ENCODE data around the gene LILRA2.
A peak's percentile ranks its signal among the peaks of the same experiment; 100 is the strongest.

LILRA2 gene

DNA sequence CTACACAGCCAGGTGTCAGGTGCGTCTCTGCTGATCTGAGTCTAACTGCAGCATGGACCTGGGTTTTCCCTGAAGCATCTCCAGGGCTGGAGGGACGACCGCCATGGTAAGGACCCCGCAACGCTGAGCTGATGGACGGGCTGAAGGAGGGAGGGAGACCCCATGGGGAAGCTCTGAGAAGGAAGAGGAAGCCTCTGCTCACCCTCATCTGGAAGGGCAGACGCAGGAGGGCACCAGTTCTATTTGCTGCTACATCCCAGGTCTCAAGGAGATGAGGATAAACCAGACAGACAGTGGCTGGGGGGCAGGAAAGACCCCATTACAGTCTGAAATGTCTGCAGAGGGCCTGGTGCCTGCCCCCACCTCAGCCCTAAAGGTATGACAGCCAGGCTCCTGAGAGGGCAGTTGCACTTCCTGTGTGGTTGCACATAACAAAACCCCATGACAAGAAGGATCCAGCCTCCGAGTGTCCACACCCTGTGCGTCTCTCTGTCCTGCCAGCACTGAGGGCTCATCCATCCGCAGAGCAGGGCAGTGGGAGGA lies at the start of gene LILRA2:
TSS of gene LILRA2 (plus strand) at position 461 of the 543 bp plus-strand sequence. CDS start 89 bp downstream, outside the sequence.
- Histone ChIP-seq H3K9me3 (ENCODE audit: control insufficient read depth, insufficient read depth, low read length) (no peaks in the 10 kb centered on the region), H3K36me3 (ENCODE audit: insufficient read depth, low read length) (no peaks in the 10 kb centered on the region), H3K4me1 (ENCODE audit: insufficient read depth, low read length) (no peaks in the 10 kb centered on the region), H3K9ac (ENCODE audit: low read depth, low read length) (peak within 1 kb of the TSS; percentile 6; the same call in 1 of the 2 replicates)

- Histone ChIP-seq H3K9ac (ENCODE audit: low read depth, low read length) (no peak overlapping the region), H3K4me1 (ENCODE audit: insufficient read depth, low read length) (no peaks in the 10 kb centered on the region), H3K36me3 (ENCODE audit: insufficient read depth, low read length) (no peaks in the 10 kb centered on the region), H3K9me3 (ENCODE audit: control insufficient read depth, insufficient read depth, low read length) (no peaks in the 10 kb centered on the region)
These were observed 48.0 kb upstream of the LILRA2 start for GRCh38 chr19:54525636-54526035.

DNA sequence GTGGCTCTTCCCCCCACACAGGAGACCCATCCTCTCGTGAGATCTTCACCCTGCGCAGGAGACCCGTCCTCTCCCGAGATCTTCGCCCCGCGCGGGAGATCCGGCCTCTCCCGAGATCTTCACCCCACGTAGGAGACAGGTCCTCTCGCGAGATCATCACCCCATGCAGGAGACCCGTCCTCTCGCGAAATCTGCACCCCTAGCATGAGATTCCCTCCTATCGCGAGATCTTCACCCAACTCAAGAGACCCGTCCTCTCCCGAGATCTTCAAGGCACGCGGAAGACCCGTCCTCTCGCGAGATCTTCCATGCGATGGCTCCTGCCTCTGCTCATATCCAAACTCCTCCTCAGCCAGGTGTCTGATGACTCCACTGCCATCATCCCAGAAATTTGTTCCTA lies 46.6 kb upstream of the LILRA2 start:
- H3K4me1 ChIP-seq (ENCODE audit: insufficient read depth, low read length) = no peaks in the 10 kb centered on the region
- no peaks in the 10 kb centered on the region for H3K36me3 ChIP-seq (ENCODE audit: insufficient read depth, low read length)
- H3K9ac ChIP-seq (ENCODE audit: low read depth, low read length) = no peak overlapping the region
- no peaks in the 10 kb centered on the region for H3K9me3 ChIP-seq (ENCODE audit: control insufficient read depth, insufficient read depth, low read length)

DNA sequence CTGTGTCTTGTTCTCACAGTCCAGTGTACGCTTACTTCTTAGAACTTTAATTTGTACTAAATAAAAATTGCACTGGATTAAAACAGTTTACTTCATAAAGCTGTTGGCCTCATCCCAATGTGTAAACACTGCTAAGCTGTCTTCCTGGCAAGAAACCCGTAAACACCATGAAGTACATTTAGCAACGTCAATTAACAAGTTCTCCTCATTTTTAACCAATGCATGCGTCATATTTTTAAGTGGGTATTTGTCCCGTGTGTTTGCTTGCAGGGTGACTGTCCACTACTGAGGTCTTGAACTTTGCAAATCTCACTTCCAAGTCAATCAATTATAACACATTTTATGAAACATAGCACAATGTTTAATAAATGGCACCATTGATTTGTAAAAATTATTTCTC lies 42.7 kb upstream of the LILRA2 start:
- Histone ChIP-seq H3K9ac (ENCODE audit: low read depth, low read length) (no peak overlapping the region), H3K9me3 (ENCODE audit: control insufficient read depth, insufficient read depth, low read length) (no peaks in the 10 kb centered on the region), H3K4me1 (ENCODE audit: insufficient read depth, low read length) (no peaks in the 10 kb centered on the region), H3K36me3 (ENCODE audit: insufficient read depth, low read length) (no peaks in the 10 kb centered on the region)

DNA sequence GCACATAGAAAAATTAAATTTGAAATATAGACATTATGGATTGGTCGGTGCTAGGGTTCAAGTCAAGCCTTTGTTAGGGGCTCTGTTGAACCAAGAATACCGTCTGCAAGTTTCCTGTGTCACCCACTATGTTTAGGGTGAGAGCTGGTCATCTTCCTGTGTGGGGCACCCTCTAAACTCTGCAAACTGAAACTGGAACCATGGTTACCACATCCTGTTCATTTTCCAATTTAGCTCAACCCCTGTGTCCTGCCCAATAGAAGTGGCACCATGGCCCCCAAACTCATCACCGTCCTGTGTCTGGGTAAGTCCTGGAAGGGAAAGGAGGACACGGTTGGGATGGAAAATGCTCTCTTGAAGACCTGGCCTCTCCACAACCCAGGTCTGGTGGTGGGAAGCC lies 41.1 kb upstream of the LILRA2 start:
- no peak overlapping the region for H3K9ac ChIP-seq (ENCODE audit: low read depth, low read length)
- H3K4me1 ChIP-seq (ENCODE audit: insufficient read depth, low read length) = no peaks in the 10 kb centered on the region
- no peaks in the 10 kb centered on the region for H3K36me3 ChIP-seq (ENCODE audit: insufficient read depth, low read length)
- no peaks in the 10 kb centered on the region for H3K9me3 ChIP-seq (ENCODE audit: control insufficient read depth, insufficient read depth, low read length)

DNA sequence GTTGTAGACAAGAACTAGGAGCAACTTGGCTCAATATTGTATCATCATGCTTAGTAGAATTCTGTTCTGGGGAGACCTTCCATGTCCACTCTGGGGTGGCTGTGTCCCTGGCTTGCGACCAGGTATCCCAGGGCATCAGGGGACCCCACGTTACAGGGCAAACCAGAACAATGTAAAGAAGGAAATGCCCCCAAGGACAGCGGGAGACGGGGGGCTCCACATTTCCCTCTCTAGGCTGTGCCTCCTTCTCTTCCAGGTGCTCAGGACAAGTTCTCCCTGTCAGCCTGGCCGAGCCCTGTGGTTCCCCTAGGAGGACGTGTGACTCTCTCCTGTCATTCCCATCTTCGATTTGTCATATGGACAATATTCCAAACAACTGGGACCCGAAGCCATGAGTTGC lies 40.1 kb upstream of the LILRA2 start:
- H3K9ac ChIP-seq (ENCODE audit: low read depth, low read length) = no peak overlapping the region
- no peaks in the 10 kb centered on the region for H3K4me1 ChIP-seq (ENCODE audit: insufficient read depth, low read length)
- no peaks in the 10 kb centered on the region for H3K36me3 ChIP-seq (ENCODE audit: insufficient read depth, low read length)
- no peaks in the 10 kb centered on the region for H3K9me3 ChIP-seq (ENCODE audit: control insufficient read depth, insufficient read depth, low read length)

GRCh38 chr19:54534156-54534555 lies 39.4 kb upstream of the LILRA2 start:
- no peaks in the 10 kb centered on the region for H3K4me1 ChIP-seq (ENCODE audit: insufficient read depth, low read length)
- H3K9me3 ChIP-seq (ENCODE audit: control insufficient read depth, insufficient read depth, low read length) = no peaks in the 10 kb centered on the region
- H3K9ac ChIP-seq (ENCODE audit: low read depth, low read length) = no peak overlapping the region
- H3K36me3 ChIP-seq (ENCODE audit: insufficient read depth, low read length) = no peaks in the 10 kb centered on the region

DNA sequence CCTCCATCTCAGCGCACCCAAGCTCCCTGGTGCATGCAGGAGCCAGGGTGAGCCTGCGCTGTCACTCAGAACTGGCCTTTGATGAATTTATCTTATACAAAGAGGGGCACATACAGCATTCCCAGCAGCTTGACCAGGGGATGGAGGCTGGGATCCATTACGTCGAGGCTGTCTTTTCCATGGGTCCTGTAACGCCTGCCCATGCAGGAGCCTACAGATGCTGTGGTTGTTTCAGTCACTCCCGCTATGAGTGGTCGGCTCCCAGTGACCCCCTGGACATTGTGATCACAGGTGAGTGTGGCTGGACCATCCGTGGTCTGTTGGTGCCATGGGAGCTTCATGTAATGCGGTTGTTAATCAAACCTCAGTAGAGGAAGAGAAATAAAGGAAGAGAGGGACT lies 38.0 kb upstream of the LILRA2 start:
- Histone ChIP-seq H3K36me3 (ENCODE audit: insufficient read depth, low read length) (no peaks in the 10 kb centered on the region), H3K9me3 (ENCODE audit: control insufficient read depth, insufficient read depth, low read length) (no peaks in the 10 kb centered on the region), H3K4me1 (ENCODE audit: insufficient read depth, low read length) (no peaks in the 10 kb centered on the region), H3K9ac (ENCODE audit: low read depth, low read length) (no peak overlapping the region)

DNA sequence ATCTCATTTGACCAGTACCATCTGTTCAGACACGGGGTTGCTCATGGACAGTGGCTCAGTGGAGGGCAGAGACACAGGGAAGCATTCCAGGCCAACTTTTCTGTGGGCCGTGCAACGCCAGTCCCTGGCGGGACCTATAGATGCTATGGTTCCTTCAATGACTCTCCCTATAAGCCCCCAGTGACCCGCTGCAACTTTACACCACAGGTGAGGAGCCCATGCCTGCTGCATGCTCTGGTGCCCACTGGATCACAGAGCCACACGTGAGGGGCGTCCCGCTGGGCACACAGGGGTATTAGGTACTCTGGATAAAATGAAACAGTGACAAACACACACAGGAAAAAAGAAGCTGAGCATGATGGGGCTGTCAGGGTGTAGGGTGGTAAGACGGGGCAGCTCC lies 36.6 kb upstream of the LILRA2 start:
- Histone ChIP-seq H3K9me3 (ENCODE audit: control insufficient read depth, insufficient read depth, low read length) (no peaks in the 10 kb centered on the region), H3K36me3 (ENCODE audit: insufficient read depth, low read length) (no peaks in the 10 kb centered on the region), H3K9ac (ENCODE audit: low read depth, low read length) (no peak overlapping the region), H3K4me1 (ENCODE audit: insufficient read depth, low read length) (no peaks in the 10 kb centered on the region)

DNA sequence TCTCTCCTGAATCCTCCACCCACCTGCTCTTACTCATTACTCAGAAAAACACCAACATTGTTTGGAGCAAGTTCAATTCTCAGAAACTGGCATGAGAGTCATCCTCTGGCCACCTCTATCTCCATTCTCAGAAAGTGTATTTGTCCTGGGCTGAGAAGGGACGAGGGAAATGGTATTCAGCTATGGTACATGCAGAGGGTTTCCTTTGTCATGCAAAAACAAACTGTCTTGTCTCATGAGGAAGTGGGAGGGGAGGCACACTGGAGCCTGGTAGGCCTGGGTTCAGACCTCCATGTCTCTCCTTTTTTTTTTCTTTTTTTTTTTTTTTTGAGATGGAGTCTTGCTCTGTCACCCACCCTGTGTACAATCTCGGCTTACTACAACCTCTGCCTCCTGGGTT lies 31.9 kb upstream of the LILRA2 start:
- Histone ChIP-seq H3K36me3 (ENCODE audit: insufficient read depth, low read length) (no peaks in the 10 kb centered on the region), H3K9ac (ENCODE audit: low read depth, low read length) (no peak overlapping the region), H3K9me3 (ENCODE audit: control insufficient read depth, insufficient read depth, low read length) (no peaks in the 10 kb centered on the region; the same call in 1 of the 2 replicates), H3K4me1 (ENCODE audit: insufficient read depth, low read length) (no peaks in the 10 kb centered on the region)

DNA sequence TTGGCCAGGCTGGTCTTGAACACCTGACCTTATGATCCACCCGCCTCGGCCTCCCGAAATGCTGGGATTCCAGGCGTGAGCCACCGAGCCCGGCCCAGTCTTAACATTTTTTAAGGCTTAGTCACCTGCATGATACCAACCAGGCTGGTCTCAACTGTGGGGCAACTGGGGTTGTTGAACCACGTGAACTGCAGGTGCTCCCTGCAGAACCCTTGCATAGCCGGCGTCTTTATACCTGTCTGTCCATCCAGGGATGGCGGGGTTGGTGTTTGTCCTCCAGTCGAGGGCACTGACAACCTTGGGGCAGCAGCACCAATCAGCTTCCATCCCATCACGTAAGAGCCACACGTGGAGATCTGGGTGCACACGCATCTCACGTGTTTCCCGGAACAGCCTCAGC lies 24.8 kb upstream of the LILRA2 start:
- no peak overlapping the region for H3K9ac ChIP-seq (ENCODE audit: low read depth, low read length)
- H3K9me3 ChIP-seq (ENCODE audit: control insufficient read depth, insufficient read depth, low read length) = no peaks in the 10 kb centered on the region
- H3K36me3 ChIP-seq (ENCODE audit: insufficient read depth, low read length) = no peaks in the 10 kb centered on the region
- H3K4me1 ChIP-seq (ENCODE audit: insufficient read depth, low read length) = no peaks in the 10 kb centered on the region

- H3K36me3 ChIP-seq (ENCODE audit: insufficient read depth, low read length) = no peaks in the 10 kb centered on the region
- H3K9ac ChIP-seq (ENCODE audit: low read depth, low read length) = no peak overlapping the region
- no peaks in the 10 kb centered on the region for H3K9me3 ChIP-seq (ENCODE audit: control insufficient read depth, insufficient read depth, low read length)
- no peaks in the 10 kb centered on the region for H3K4me1 ChIP-seq (ENCODE audit: insufficient read depth, low read length)
These were observed 24.4 kb upstream of the LILRA2 start for GRCh38 chr19:54549224-54549623.

DNA sequence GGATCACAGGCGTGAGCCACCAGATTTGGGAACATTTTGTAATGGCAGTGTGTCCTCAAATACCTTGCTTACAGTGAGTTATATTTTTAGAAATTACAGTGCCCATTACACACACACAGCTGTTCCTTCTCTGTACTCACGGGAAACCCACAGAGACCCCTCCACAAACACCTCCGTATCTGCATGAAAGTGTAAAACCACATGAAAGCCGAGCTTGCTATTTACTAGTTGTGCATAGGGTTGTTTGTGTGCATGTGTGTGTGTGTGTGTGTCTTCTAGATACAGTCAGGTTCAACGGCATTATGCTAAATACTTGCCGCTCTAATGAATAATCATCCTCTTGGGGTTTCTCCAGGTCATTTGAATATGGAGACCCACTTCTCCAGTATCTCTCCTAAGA lies 22.3 kb upstream of the LILRA2 start:
- H3K9ac ChIP-seq (ENCODE audit: low read depth, low read length) = no peak overlapping the region
- no peaks in the 10 kb centered on the region for H3K9me3 ChIP-seq (ENCODE audit: control insufficient read depth, insufficient read depth, low read length)
- no peaks in the 10 kb centered on the region for H3K36me3 ChIP-seq (ENCODE audit: insufficient read depth, low read length)
- no peaks in the 10 kb centered on the region for H3K4me1 ChIP-seq (ENCODE audit: insufficient read depth, low read length)

DNA sequence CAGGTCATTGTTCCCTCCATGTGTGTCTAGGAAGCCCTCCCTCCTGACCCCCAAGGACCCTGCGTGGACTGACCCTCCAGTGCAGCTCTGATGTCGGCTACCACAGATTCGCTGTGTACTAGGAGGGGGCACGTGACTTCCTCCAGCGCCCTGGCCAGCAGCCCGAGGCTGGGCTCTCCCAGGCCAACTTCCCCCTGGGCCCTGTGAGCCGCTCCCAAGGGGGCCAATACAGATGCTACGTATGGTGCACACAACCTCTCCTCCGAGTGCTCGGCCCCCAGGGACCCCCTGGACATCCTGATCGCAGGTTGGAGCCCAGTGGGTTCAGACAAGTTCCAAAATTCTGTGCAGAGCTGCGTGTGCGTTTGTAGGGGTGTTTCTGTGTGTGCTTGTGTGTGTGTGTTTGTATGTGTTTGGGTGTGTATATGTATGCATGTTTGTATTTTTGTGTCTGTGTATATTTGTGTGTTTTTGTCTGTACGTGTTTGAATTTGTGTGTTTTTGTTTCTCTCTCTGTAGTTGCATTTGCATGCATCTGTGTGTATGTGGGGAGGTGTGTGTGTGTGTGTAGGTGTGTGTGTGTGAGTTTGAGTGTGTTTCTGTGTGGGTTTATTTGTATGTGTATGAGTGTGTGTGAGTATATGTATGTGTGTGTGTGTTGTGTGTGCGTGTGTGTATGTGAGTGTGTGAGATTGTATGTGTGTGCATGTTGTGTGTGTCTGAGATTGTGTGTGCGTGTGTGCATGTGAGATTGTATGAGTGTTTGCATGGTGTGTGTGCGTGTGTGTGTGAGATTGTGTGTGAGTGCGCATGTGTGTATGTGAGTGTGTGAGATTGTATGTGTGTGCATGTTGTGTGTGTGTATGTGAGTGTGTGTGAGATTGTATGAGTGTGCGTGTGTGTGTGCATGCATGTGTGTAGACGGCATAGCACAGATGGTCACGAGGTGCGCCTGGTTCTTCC lies 21.4 kb upstream of the LILRA2 start:
- no peaks in the 10 kb centered on the region for H3K9me3 ChIP-seq (ENCODE audit: control insufficient read depth, insufficient read depth, low read length)
- H3K36me3 ChIP-seq (ENCODE audit: insufficient read depth, low read length) = no peaks in the 10 kb centered on the region
- no peak overlapping the region for H3K9ac ChIP-seq (ENCODE audit: low read depth, low read length)
- H3K4me1 ChIP-seq (ENCODE audit: insufficient read depth, low read length) = no peaks in the 10 kb centered on the region

GRCh38 chr19:54552913-54553310 lies 20.7 kb upstream of the LILRA2 start:
- Histone ChIP-seq H3K36me3 (ENCODE audit: insufficient read depth, low read length) (no peaks in the 10 kb centered on the region), H3K9ac (ENCODE audit: low read depth, low read length) (no peak overlapping the region), H3K4me1 (ENCODE audit: insufficient read depth, low read length) (no peaks in the 10 kb centered on the region), H3K9me3 (ENCODE audit: control insufficient read depth, insufficient read depth, low read length) (no peaks in the 10 kb centered on the region)

All from ES-I3 (cell line).